GM12878 (cell line): ENCODE data around the gene PPP2R5C. TPM values are rescaled to one million over a fixed set of nuclear protein-coding genes. Genes with fewer than 3 reads are reported as not detected.

ENCODE experiments used
- ATAC-seq: fragments of 200-7000 bp; cut with Tn5 transposase; 3 replicates; pipeline ENCODE4 v1.9.1; 2020; ENCODE audit warnings: mild to moderate bottlenecking, moderate library complexity
- BruUV-seq: library from RNA; stranded (reverse); fragments of 400-500 nt; replicated peaks from 2 replicates; lab custom pipeline; 2021; lab: Mats Ljungman, UMichigan
- CTCF ChIA-PET: fragments of 300-600 bp; sonication (Branson Sonifier 250); formaldehyde crosslinking; extraction: SDS; loops from one replicate; lab custom pipeline; 2021; ENCODE audit warnings: inconsistent platforms; lab: Yijun Ruan, JAX
- POLR2A ChIA-PET: fragments of 350-600 bp; formaldehyde crosslinking; extraction: SDS; loops from one replicate; lab custom pipeline; 2021; ENCODE audit warnings: inconsistent platforms; lab: Charles Lee
- RAD21 ChIA-PET: fragments of 300-600 bp; sonication (Branson Sonifier 250); formaldehyde crosslinking; loops from one replicate; lab custom pipeline; 2023; ENCODE audit warnings: antibody characterized with exemption; ENCODE audit not compliant: unreplicated experiment; lab: Charles Lee
- SMC1A ChIA-PET: fragments of 300-600 bp; sonication (Branson Sonifier 250); formaldehyde crosslinking; loops from one replicate; lab custom pipeline; 2023; ENCODE audit not compliant: unreplicated experiment, uncharacterized antibody; lab: Charles Lee
- DNase-seq: peaks from one replicate; pipeline ENCODE4 v3.0.0-alpha.2; 2011; ENCODE audit warnings: low read depth, low spot score
- FAIRE-seq: peaks from 3 replicates; lab custom pipeline; 2011; peaks lifted over from hg19 to GRCh38; lab: Jason Lieb, UNC
- H2AFZ ChIP-seq: 2 replicates; pipeline ENCODE4 v1.6.0; 2011; ENCODE audit warnings: low read depth, low read length, control low read depth; ENCODE audit not compliant: control insufficient read depth
- H3K27ac ChIP-seq: 2 replicates; pipeline ENCODE4 v1.5.1; 2011; ENCODE audit warnings: control low read depth; ENCODE audit not compliant: control insufficient read depth, insufficient read depth
- H3K27me3 ChIP-seq, 2 experiments: replicated peaks in 1 of 2; 2 replicates each; pipeline versions ENCODE4 v1.6.0 to v1.6.1; 2011; ENCODE audit warnings: low read length in 1 of 2; ENCODE audit not compliant: control insufficient read depth in 2 of 2, insufficient read depth in 2 of 2
- H3K36me3 ChIP-seq, 2 experiments: 2 replicates each; pipeline ENCODE4 v1.5.1; 2011; ENCODE audit warnings: low read length in 1 of 2; ENCODE audit not compliant: control insufficient read depth in 2 of 2, insufficient read depth in 2 of 2
- H3K4me1 ChIP-seq: 2 replicates; pipeline ENCODE4 v1.6.1; 2011; ENCODE audit warnings: mild to moderate bottlenecking, low read length, moderate library complexity, mixed read lengths; ENCODE audit not compliant: control insufficient read depth, insufficient read depth
- H3K4me2 ChIP-seq: 2 replicates; pipeline ENCODE4 v1.6.0; 2011; ENCODE audit warnings: control low read depth; ENCODE audit not compliant: control insufficient read depth, insufficient read depth
- H3K4me3 ChIP-seq: fragments of 200-600 bp; sonication (generic); 2 replicates; pipeline ENCODE4 v1.5.1; 2016
- H3K79me2 ChIP-seq: 2 replicates; pipeline ENCODE4 v1.6.0; 2011; ENCODE audit warnings: low read length; ENCODE audit not compliant: control insufficient read depth, insufficient read depth
- H3K9ac ChIP-seq: 2 replicates; pipeline ENCODE4 v1.8.0; 2011; ENCODE audit warnings: low read length, control low read depth, mixed read lengths; ENCODE audit not compliant: control insufficient read depth, insufficient read depth
- H3K9me3 ChIP-seq: replicated peaks from 3 replicates; pipeline ENCODE4 v1.5.1; 2011; ENCODE audit warnings: mild to moderate bottlenecking, low read length; ENCODE audit not compliant: control insufficient read depth, insufficient read depth
- H4K20me1 ChIP-seq: 2 replicates; pipeline ENCODE4 v1.6.0; 2011; ENCODE audit not compliant: control insufficient read depth, insufficient read depth
- BCL11A ChIP-seq: IDR thresholded peaks from 2 replicates; pipeline ENCODE4 v1.6.1; 2011; ENCODE audit warnings: low read depth, low read length
- CBX5 ChIP-seq: sonication (generic); IDR thresholded peaks from 2 replicates; pipeline ENCODE4 v1.6.1; 2016; ENCODE audit warnings: low read depth, moderate library complexity, mild to moderate bottlenecking, inconsistent platforms
- CEBPB ChIP-seq, 2 experiments: fragments of 150-350 bp in 1 of 2; IDR thresholded peaks; 2 replicates each; pipeline ENCODE4 v1.6.1; 2012 to 2014; ENCODE audit warnings: low read depth in 2 of 2, low read length in 2 of 2, borderline replicate concordance in 1 of 2, inconsistent platforms in 1 of 2
- EED ChIP-seq: sonication (generic); IDR thresholded peaks from 2 replicates; pipeline ENCODE4 v1.6.1; 2016; ENCODE audit warnings: antibody characterized with exemption, low read depth
- GATAD2B ChIP-seq: fragments of 450-650 bp; conservative IDR thresholded peaks from 2 replicates; pipeline ENCODE4 v1.6.1; 2017; ENCODE audit warnings: low read depth, mild to moderate bottlenecking, moderate library complexity
- HDGF ChIP-seq: fragments of 450-650 bp; IDR thresholded peaks from 2 replicates; pipeline ENCODE4 v1.6.1; 2016; ENCODE audit warnings: antibody characterized with exemption
- NFIC ChIP-seq: IDR thresholded peaks from 2 replicates; pipeline ENCODE4 v1.6.1; 2012; ENCODE audit warnings: low read depth, mild to moderate bottlenecking, inconsistent platforms, low read length, moderate library complexity
- NFXL1 ChIP-seq: fragments of 450-650 bp; IDR thresholded peaks from 2 replicates; pipeline ENCODE4 v1.6.1; 2017; ENCODE audit warnings: antibody characterized with exemption, mild to moderate bottlenecking, borderline replicate concordance
- SUZ12 ChIP-seq: fragments of 200-600 bp; sonication (generic); IDR thresholded peaks from one replicate; pipeline ENCODE4 v1.6.1; 2018; ENCODE audit warnings: antibody characterized with exemption, mild to moderate bottlenecking; ENCODE audit not compliant: unreplicated experiment
- WGBS: methylation state at CpG from one replicate; pipeline ENCODE4 v1.1.6; 2016; ENCODE audit warnings: low lambda C conversion rate; ENCODE audit not compliant: insufficient replicate concordance, insufficient coverage; ENCODE audit errors: missing lambda C conversion rate; 5-methylcytosine and 5-hydroxymethylcytosine counted together
- in situ Hi-C: fragments of 300-500 bp; cut with MboI; formaldehyde crosslinking; loops from 9 replicates; pipeline ENCODE4 v1.14.3; 2018; ENCODE audit warnings: mixed read lengths
- intact Hi-C: fragments of 100-400 bp; cut with micrococcal nuclease; formaldehyde crosslinking; loops from one replicate; pipeline ENCODE4 v1.14.2; 2022; ENCODE audit not compliant: unreplicated experiment
- polyA plus RNA-seq, 11 experiments: library from polyadenylated mRNA; depleted of rRNA in 4 of 11; unstranded in 6 of 11; stranded (reverse) in 5 of 11; fragments of >200 nt; fragmentation: Nextera tagmentation in 4 of 11; fragmentation: Illumina TruSeq in 1 of 11; extraction: Ambion mirVana in 4 of 11; extraction: Trizol in 1 of 11; gene quantifications; 1 replicate in 1 of 11; 2 replicates in 10 of 11; pipeline versions ENCODE4 v1.2.1 to v1.2.3, GENCODE V29; 2011 to 2016; ENCODE audit warnings: inconsistent platforms in 2 of 11, missing spikeins in 2 of 11, low read depth in 1 of 11
- total RNA-seq, 4 experiments: library from RNA; depleted of rRNA in 3 of 4; stranded (reverse); fragments of >200 nt in 3 of 4; fragmentation: Illumina TruSeq in 1 of 4; extraction: Trizol in 1 of 4; gene quantifications; 2 replicates each; pipeline versions ENCODE4 v1.2.1 to v1.2.3, GENCODE V29; 2013 to 2021
- TF ChIP-seq, protein P1 (sequence below): IDR thresholded peaks from 2 replicates; pipeline ENCODE4 v1.6.1; 2011; ENCODE audit warnings: mild to moderate bottlenecking, low read depth, low read length, moderate library complexity; ENCODE audit not compliant: insufficient replicate concordance
- TF ChIP-seq, protein P2 (sequence below): IDR thresholded peaks from 2 replicates; pipeline ENCODE4 v1.6.1; 2012; ENCODE audit warnings: low read depth, low read length, improper control_type of control experiment
- TF ChIP-seq, protein P3 (sequence below): fragments of 450-650 bp; IDR thresholded peaks from 2 replicates; pipeline ENCODE4 v1.6.1; 2017; ENCODE audit warnings: borderline replicate concordance

The PPP2R5C gene
- total and polyA plus RNA-seq, 10 of the 15 experiments (the other 5 are each of a cell fraction or from before 2014, with no cell fraction given): 106 to 199 (median 144) TPM

DNA sequence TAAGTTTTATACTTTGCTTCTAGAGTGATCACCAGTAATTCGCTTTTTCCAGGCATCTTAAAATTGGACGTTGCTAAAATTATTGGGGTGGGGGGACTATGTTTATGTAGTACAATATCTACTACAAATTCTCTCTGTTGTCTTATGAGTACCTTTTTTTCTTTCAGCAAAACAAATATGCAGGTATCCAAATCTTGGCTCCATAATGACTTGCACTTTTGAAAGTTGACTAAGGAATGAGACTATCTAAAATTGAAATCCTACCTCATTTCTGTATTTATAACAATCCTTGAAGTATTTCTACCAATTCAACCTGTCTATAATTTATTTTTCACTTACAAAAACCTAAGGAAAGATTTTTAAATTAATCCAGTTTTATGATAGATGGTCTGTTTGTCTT lies 205.2 kb downstream of the PPP2R5C start:
- TF ChIP-seq, protein P1, sequence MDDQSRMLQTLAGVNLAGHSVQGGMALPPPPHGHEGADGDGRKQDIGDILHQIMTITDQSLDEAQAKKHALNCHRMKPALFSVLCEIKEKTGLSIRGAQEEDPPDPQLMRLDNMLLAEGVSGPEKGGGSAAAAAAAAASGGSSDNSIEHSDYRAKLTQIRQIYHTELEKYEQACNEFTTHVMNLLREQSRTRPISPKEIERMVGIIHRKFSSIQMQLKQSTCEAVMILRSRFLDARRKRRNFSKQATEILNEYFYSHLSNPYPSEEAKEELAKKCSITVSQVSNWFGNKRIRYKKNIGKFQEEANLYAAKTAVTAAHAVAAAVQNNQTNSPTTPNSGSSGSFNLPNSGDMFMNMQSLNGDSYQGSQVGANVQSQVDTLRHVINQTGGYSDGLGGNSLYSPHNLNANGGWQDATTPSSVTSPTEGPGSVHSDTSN: no peak
- TF ChIP-seq EED: no peak
- POLR2A ChIA-PET: interaction anchor here (1.0 kb wide), 2 partner anchors 25 to 109 kb away, joined by 3 read pairs; no protein-coding TSS in a partner anchor
- H3K9me3 ChIP-seq: no peaks in the 10 kb centered on the region
- RAD21 ChIA-PET: interaction anchor here (0.9 to 4.9 kb wide), 6 partner anchors 8 to 348 kb away, joined by 3 to 33 read pairs (median 3); no protein-coding TSS in a partner anchor
- BruUV-seq: no TSS peak
- ATAC-seq (no peak), FAIRE-seq (no peak), DNase-seq (no peak)
- in situ Hi-C loops: loop anchor here (10.0 kb wide), 1 partner anchor 548 kb away; no protein-coding TSS in a partner anchor
- no peak overlapping the region for H2AFZ ChIP-seq
- H3K9ac ChIP-seq: no peak overlapping the region
- peaks cover 4% of the 10 kb centered on the region for H3K4me1 ChIP-seq
- H3K27me3 ChIP-seq: no peaks in the 10 kb centered on the region
- peak overlapping the region; percentile 39 for H3K4me2 ChIP-seq
- peak overlapping the region; percentile 79 for H3K4me3 ChIP-seq
- H3K79me2 ChIP-seq: peaks cover 48% of the 10 kb centered on the region
- SMC1A ChIA-PET: interaction anchor here (0.8 to 7.5 kb wide), 8 partner anchors 10 to 356 kb away, joined by 3 to 67 read pairs (median 4); partner anchors contain the start of gene ZNF839
- CTCF ChIA-PET: interaction anchor here (1.2 to 4.3 kb wide), 6 partner anchors 11 to 340 kb away, joined by 3 to 35 read pairs (median 4); no protein-coding TSS in a partner anchor
- no peak overlapping the region for H3K27ac ChIP-seq
- H4K20me1 ChIP-seq: no peaks in the 10 kb centered on the region; the same call in 1 of the 2 replicates
- intact Hi-C loops: loop anchor here (10.0 kb wide), 1 partner anchor 548 kb away; no protein-coding TSS in a partner anchor
- WGBS: 74% methylated on average over 2 of the region's 2 CpGs
- H3K36me3 ChIP-seq: no peaks in the 10 kb centered on the region

DNA sequence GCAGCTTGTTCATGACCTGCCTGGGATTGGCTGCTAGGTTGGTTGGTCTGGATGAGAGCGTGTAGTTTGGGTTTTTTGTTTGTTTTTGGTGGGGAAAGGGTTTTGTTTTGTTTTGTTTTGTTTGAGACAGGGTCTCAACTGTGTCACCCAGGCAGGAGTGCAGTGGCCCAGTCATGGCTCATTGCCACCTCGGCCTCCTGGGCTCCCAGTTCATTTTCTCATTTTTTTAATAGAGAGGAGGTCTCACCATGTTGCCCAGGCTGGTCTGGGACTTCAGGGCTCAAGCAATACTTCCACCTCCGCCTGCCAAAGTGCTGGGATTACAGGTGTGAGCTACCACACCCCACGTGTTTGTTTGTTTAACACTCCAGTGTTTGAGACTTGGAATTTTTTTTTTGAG lies 206.7 kb downstream of the PPP2R5C start:
- no peaks in the 10 kb centered on the region for H3K27me3 ChIP-seq
- H3K27ac ChIP-seq: no peak overlapping the region
- H4K20me1 ChIP-seq: no peaks in the 10 kb centered on the region; the same call in 1 of the 2 replicates
- no peak overlapping the region for H2AFZ ChIP-seq
- RAD21 ChIA-PET: interaction anchor here (0.8 to 4.9 kb wide), 2 partner anchors 24 to 131 kb away, joined by 3 to 33 read pairs; no protein-coding TSS in a partner anchor
- no TSS peak for BruUV-seq
- H3K4me2 ChIP-seq: peak overlapping the region; percentile 57
- intact Hi-C loops: loop anchor here (10.0 kb wide), 1 partner anchor 547 kb away; no protein-coding TSS in a partner anchor
- ATAC-seq: no peak
- H3K79me2 ChIP-seq: peaks cover 55% of the 10 kb centered on the region
- H3K36me3 ChIP-seq: no peaks in the 10 kb centered on the region
- POLR2A ChIA-PET: interaction anchor here (0.6 kb wide), 2 partner anchors 56 to 1899 kb away, joined by 3 to 5 read pairs; no protein-coding TSS in a partner anchor
- 91% methylated on average over 4 of the region's 4 CpGs for WGBS
- SMC1A ChIA-PET: interaction anchor here (0.6 to 7.5 kb wide), 4 partner anchors 9 to 346 kb away, joined by 3 to 67 read pairs (median 7); no protein-coding TSS in a partner anchor
- peaks cover 4% of the 10 kb centered on the region for H3K4me1 ChIP-seq
- no peak for DNase-seq
- H3K9me3 ChIP-seq: no peaks in the 10 kb centered on the region
- H3K9ac ChIP-seq: no peak overlapping the region
- no peak overlapping the region for H3K4me3 ChIP-seq
- FAIRE-seq: no peak
- CTCF ChIA-PET: interaction anchor here (1.2 to 4.3 kb wide), 5 partner anchors 24 to 197 kb away, joined by 5 to 35 read pairs (median 7); no protein-coding TSS in a partner anchor
- in situ Hi-C loops: loop anchor here (10.0 kb wide), 1 partner anchor 547 kb away; no protein-coding TSS in a partner anchor
- no peak for TF ChIP-seq NFXL1
- no peak for TF ChIP-seq CBX5
- TF ChIP-seq GATAD2B: no peak
- no peak for TF ChIP-seq NFIC
- TF ChIP-seq BCL11A: no peak
- no peak for TF ChIP-seq HDGF
- TF ChIP-seq SUZ12: no peak
- TF ChIP-seq, protein P2, sequence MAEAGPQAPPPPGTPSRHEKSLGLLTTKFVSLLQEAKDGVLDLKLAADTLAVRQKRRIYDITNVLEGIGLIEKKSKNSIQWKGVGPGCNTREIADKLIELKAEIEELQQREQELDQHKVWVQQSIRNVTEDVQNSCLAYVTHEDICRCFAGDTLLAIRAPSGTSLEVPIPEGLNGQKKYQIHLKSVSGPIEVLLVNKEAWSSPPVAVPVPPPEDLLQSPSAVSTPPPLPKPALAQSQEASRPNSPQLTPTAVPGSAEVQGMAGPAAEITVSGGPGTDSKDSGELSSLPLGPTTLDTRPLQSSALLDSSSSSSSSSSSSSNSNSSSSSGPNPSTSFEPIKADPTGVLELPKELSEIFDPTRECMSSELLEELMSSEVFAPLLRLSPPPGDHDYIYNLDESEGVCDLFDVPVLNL: no peak
- TF ChIP-seq CEBPB (IDR thresholded peaks at IDR 0.05; ENCODE audit: borderline replicate concordance in 1 of 2, low read depth in 2 of 2, low read length in 2 of 2): no peak
- TF ChIP-seq, protein P3, sequence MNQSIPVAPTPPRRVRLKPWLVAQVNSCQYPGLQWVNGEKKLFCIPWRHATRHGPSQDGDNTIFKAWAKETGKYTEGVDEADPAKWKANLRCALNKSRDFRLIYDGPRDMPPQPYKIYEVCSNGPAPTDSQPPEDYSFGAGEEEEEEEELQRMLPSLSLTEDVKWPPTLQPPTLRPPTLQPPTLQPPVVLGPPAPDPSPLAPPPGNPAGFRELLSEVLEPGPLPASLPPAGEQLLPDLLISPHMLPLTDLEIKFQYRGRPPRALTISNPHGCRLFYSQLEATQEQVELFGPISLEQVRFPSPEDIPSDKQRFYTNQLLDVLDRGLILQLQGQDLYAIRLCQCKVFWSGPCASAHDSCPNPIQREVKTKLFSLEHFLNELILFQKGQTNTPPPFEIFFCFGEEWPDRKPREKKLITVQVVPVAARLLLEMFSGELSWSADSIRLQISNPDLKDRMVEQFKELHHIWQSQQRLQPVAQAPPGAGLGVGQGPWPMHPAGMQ: no peak
